Dendritic cell treated with granulocyte-macrophage colony-stimulating factor and Interleukin-4, amounts not matched to agents 40 ng/mL and 50 ng/mL, for 4 days (primary cell): ENCODE results near the gene YARS1.

Source experiments
- H3K27ac Mint-ChIP-seq: one replicate; pipeline ENCODE4 v1.8.0; 2022; ENCODE audit warnings: mild to moderate bottlenecking, mixed read lengths
- H3K27me3 Mint-ChIP-seq: one replicate; pipeline ENCODE4 v1.8.0; 2022; ENCODE audit warnings: mild to moderate bottlenecking, mixed read lengths
- H3K36me3 Mint-ChIP-seq: one replicate; pipeline ENCODE4 v1.8.0; 2022; ENCODE audit warnings: low read depth, mixed read lengths
- H3K4me1 Mint-ChIP-seq: one replicate; pipeline ENCODE4 v1.8.0; 2022; ENCODE audit warnings: low read depth, mixed read lengths
- H3K4me3 Mint-ChIP-seq: one replicate; pipeline ENCODE4 v1.8.0; 2022; ENCODE audit warnings: mild to moderate bottlenecking, moderate library complexity, mixed read lengths
- H3K9me3 Mint-ChIP-seq: one replicate; pipeline ENCODE4 v1.8.0; 2022; ENCODE audit warnings: mixed read lengths
- intact Hi-C: fragments of 100-400 bp; cut with micrococcal nuclease; formaldehyde crosslinking; loops from one replicate; pipeline ENCODE4 v1.15.0; 2022

YARS1 gene

GRCh38 chr1:32758177-32758794 lies 58.9 kb downstream of the YARS1 start:
- intact Hi-C loops = no loop called here

GRCh38 chr1:32757213-32757895 lies 59.8 kb downstream of the YARS1 start:
- intact Hi-C loops = no loop called here
- Mint-ChIP-seq H3K27me3 (peaks cover 23% of the 10 kb centered on the region), H3K36me3 (peaks cover 19% of the 10 kb centered on the region), H3K27ac (no peak overlapping the region), H3K4me3 (no peak overlapping the region), H3K4me1 (peaks cover 27% of the 10 kb centered on the region), H3K9me3 (no peaks in the 10 kb centered on the region)

More at GRCh38 chr1:32758177-32758794, 58.9 kb downstream of the YARS1 start:
- H3K27ac Mint-ChIP-seq = no peak overlapping the region
- peaks cover 18% of the 10 kb centered on the region for H3K27me3 Mint-ChIP-seq
- no peaks in the 10 kb centered on the region for H3K9me3 Mint-ChIP-seq
- H3K4me1 Mint-ChIP-seq = peaks cover 27% of the 10 kb centered on the region
- H3K4me3 Mint-ChIP-seq = no peak overlapping the region
- H3K36me3 Mint-ChIP-seq = peaks cover 23% of the 10 kb centered on the region

- Mint-ChIP-seq H3K4me3 (no peak overlapping the region), H3K9me3 (no peaks in the 10 kb centered on the region), H3K4me1 (peaks cover 21% of the 10 kb centered on the region), H3K27me3 (peaks cover 27% of the 10 kb centered on the region), H3K36me3 (peaks cover 17% of the 10 kb centered on the region), H3K27ac (no peak overlapping the region)
- intact Hi-C loops = no loop called here
These were observed 61.4 kb downstream of the YARS1 start for GRCh38 chr1:32755810-32756159.

- peaks cover 21% of the 10 kb centered on the region for H3K4me1 Mint-ChIP-seq
- H3K4me3 Mint-ChIP-seq = no peak overlapping the region
- H3K36me3 Mint-ChIP-seq = peaks cover 12% of the 10 kb centered on the region
- H3K27ac Mint-ChIP-seq = no peak overlapping the region
- H3K9me3 Mint-ChIP-seq = no peaks in the 10 kb centered on the region
- H3K27me3 Mint-ChIP-seq = peaks cover 27% of the 10 kb centered on the region
- intact Hi-C loops = no loop called here
These were observed 61.9 kb downstream of the YARS1 start for GRCh38 chr1:32755098-32755809.

GRCh38 chr1:32754317-32755097 lies 62.7 kb downstream of the YARS1 start:
- intact Hi-C loops = no loop called here
- no peak overlapping the region for H3K27ac Mint-ChIP-seq
- peak overlapping the region; percentile 50 for H3K4me3 Mint-ChIP-seq
- H3K27me3 Mint-ChIP-seq = peaks cover 27% of the 10 kb centered on the region
- H3K36me3 Mint-ChIP-seq = peaks cover 11% of the 10 kb centered on the region
- peaks cover 25% of the 10 kb centered on the region for H3K4me1 Mint-ChIP-seq
- H3K9me3 Mint-ChIP-seq = no peaks in the 10 kb centered on the region

DNA sequence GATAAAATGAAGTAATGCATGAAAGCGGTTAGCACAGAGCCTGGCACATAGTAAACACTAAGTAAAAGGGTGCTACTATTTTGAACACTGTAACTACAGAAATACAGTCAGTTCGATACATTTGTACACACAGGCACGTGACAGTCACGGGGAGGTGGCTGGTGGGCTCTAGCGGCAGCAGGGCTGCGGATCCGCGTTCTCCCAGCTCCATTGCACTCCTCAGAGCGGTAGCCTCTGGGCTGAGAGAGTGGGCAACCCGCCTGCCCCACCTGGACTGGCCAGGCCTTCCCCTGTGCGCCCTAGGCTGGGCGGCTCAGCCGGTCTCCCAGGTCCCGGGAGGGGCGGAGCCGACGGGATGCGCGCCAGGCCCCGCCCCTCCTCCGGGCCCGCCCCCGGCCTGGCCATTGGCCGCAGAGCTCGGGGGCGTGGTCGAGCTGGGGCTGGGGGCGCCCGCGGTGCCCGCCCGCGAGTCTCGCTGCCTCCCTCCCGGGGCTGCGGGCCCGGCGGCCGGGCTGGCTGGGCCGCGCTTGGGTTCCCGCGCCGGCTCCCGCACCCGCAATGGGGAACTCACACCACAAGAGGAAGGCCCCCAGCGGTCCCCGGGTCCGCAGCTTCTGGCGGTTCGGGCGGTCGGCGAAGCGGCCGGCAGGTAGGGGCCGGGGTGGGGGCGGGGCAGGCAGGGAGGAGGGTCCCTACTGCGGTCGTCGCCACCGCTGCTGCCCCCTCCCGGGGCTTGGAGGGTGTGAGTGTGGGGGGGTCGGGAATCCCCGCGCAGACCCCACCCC lies 63.4 kb downstream of the YARS1 start:
- Mint-ChIP-seq H3K27ac (no peak overlapping the region), H3K4me3 (peak overlapping the region; percentile 54), H3K9me3 (no peaks in the 10 kb centered on the region), H3K36me3 (peaks cover 11% of the 10 kb centered on the region), H3K4me1 (peaks cover 33% of the 10 kb centered on the region), H3K27me3 (peaks cover 27% of the 10 kb centered on the region)
- intact Hi-C loops = no loop called here

DNA sequence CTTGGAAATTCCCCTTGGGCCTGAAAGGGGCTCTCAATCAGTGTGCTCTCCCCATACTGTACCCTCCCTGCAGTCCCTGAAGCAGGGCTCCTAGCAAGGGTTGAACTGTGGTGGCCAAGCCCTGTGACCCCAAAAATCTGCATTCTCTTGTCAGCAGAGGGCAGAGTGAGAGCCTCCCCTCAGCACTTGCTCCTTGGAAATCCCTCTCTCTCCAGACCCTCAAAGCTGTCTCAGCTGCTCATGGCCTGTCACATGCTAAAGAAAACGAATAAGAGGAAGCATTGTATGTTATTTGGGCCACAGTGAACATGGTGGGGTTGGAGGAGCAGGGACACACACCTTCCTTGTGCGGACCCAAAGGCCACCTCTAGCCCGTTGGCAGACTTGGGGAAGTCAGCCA lies 67.4 kb downstream of the YARS1 start:
- intact Hi-C loops = no loop called here
- H3K27me3 Mint-ChIP-seq = peaks cover 18% of the 10 kb centered on the region
- no peaks in the 10 kb centered on the region for H3K9me3 Mint-ChIP-seq
- H3K4me1 Mint-ChIP-seq = peaks cover 24% of the 10 kb centered on the region
- H3K36me3 Mint-ChIP-seq = peaks cover 29% of the 10 kb centered on the region
- no peak overlapping the region for H3K4me3 Mint-ChIP-seq
- H3K27ac Mint-ChIP-seq = peak overlapping the region; percentile 17

- Mint-ChIP-seq H3K27ac (peak overlapping the region; percentile 17), H3K4me3 (no peak overlapping the region), H3K36me3 (peaks cover 33% of the 10 kb centered on the region), H3K27me3 (peaks cover 14% of the 10 kb centered on the region), H3K4me1 (peaks cover 23% of the 10 kb centered on the region), H3K9me3 (no peaks in the 10 kb centered on the region)
- intact Hi-C loops = no loop called here
These were observed 67.8 kb downstream of the YARS1 start for GRCh38 chr1:32749332-32749731.

- H3K36me3 Mint-ChIP-seq = peaks cover 38% of the 10 kb centered on the region
- H3K4me1 Mint-ChIP-seq = peaks cover 24% of the 10 kb centered on the region
- no peak overlapping the region for H3K4me3 Mint-ChIP-seq
- peaks cover 11% of the 10 kb centered on the region for H3K27me3 Mint-ChIP-seq
- H3K27ac Mint-ChIP-seq = no peak overlapping the region
- H3K9me3 Mint-ChIP-seq = no peaks in the 10 kb centered on the region
- intact Hi-C loops = no loop called here
These were observed 68.2 kb downstream of the YARS1 start for GRCh38 chr1:32748926-32749325.

GRCh38 chr1:32748348-32748747 lies 68.8 kb downstream of the YARS1 start:
- Mint-ChIP-seq H3K4me3 (no peak overlapping the region), H3K27ac (no peak overlapping the region), H3K27me3 (peaks cover 9% of the 10 kb centered on the region), H3K4me1 (peaks cover 30% of the 10 kb centered on the region), H3K36me3 (peaks cover 39% of the 10 kb centered on the region), H3K9me3 (no peaks in the 10 kb centered on the region)
- intact Hi-C loops = no loop called here

DNA sequence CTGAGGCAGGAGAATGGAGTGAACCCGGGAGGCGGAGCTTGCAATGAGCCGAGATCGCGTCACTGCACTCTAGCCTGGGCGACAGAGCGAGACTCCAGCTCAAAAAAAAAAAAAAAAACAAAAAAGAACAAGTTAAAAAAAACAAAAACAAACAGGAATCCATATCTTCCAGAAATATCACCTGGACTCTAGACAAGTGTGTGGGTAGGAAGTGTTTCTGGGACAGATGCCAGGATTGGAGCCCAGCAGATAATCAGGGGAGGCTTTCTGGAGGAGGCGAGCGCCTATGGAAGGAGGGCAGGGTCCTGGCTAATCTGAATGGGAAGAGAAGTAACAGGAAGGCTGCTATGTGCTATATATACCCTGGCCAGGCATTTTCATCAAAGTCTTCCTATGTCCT lies 71.0 kb downstream of the YARS1 start:
- intact Hi-C loops = no loop called here
- Mint-ChIP-seq H3K36me3 (peaks cover 46% of the 10 kb centered on the region), H3K27me3 (peaks cover 2% of the 10 kb centered on the region), H3K4me1 (peaks cover 43% of the 10 kb centered on the region), H3K9me3 (no peaks in the 10 kb centered on the region), H3K27ac (no peak overlapping the region), H3K4me3 (no peak overlapping the region)

GRCh38 chr1:32744071-32744425 lies 73.1 kb downstream of the YARS1 start:
- no peaks in the 10 kb centered on the region for H3K9me3 Mint-ChIP-seq
- peaks cover 38% of the 10 kb centered on the region for H3K4me1 Mint-ChIP-seq
- no peak overlapping the region for H3K4me3 Mint-ChIP-seq
- intact Hi-C loops = no loop called here
- H3K36me3 Mint-ChIP-seq = peaks cover 46% of the 10 kb centered on the region
- H3K27me3 Mint-ChIP-seq = peaks cover 7% of the 10 kb centered on the region
- H3K27ac Mint-ChIP-seq = no peak overlapping the region

- no peak overlapping the region for H3K27ac Mint-ChIP-seq
- peak overlapping the region; percentile 89 for H3K4me3 Mint-ChIP-seq
- no peaks in the 10 kb centered on the region for H3K9me3 Mint-ChIP-seq
- H3K4me1 Mint-ChIP-seq = peaks cover 33% of the 10 kb centered on the region
- peaks cover 46% of the 10 kb centered on the region for H3K36me3 Mint-ChIP-seq
- peaks cover 7% of the 10 kb centered on the region for H3K27me3 Mint-ChIP-seq
- intact Hi-C loops = no loop called here
These were observed 73.6 kb downstream of the YARS1 start for GRCh38 chr1:32743380-32744070.
